ENCODE data around the gene C19orf85. TPM values are rescaled to one million over a fixed set of nuclear protein-coding genes. Genes with fewer than 3 reads are reported as not detected.

Gene C19orf85
- total and polyA plus RNA-seq, 4 donors: not detected

GRCh38 chr19:55477905-55478304, 13.4 kb upstream of the C19orf85 start:
- Histone ChIP-seq H3K9ac (ENCODE audit: low read depth in 1 of 2, low read length in 2 of 2) (no peak overlapping the region), H3K36me3 (ENCODE audit: control insufficient read depth in 4 of 4, insufficient read depth in 3 of 4, low read depth in 1 of 4, low read length in 3 of 4) (peaks cover 0 to 8% (median 4%) of the 10 kb centered on the region in 4 donors), H3K4me3 (ENCODE audit: low read depth in 1 of 3, low read length in 3 of 3) (no peak overlapping the region), H3K27me3 (ENCODE audit: control insufficient read depth in 4 of 4, insufficient read depth in 4 of 4, low read length in 3 of 4) (no peaks in the 10 kb centered on the region), H3K4me1 (ENCODE audit: control insufficient read depth in 4 of 4, insufficient read depth in 4 of 4, low read length in 3 of 4) (peaks cover 7 to 25% (median 18%) of the 10 kb centered on the region in 4 donors), H3K27ac (ENCODE audit: low read depth in 1 of 2, low read length in 2 of 2) (no peak overlapping the region), H3K9me3 (ENCODE audit: control insufficient read depth in 4 of 4, low read length in 3 of 4) (no peaks in the 10 kb centered on the region)
- TF ChIP-seq EGR1 (IDR thresholded peaks at IDR 0.05; ENCODE audit: low read depth in 2 of 2): no peak
- TF ChIP-seq RAD21 (IDR thresholded peaks at IDR 0.05): no peak
- TF ChIP-seq FOXA1 (IDR thresholded peaks at IDR 0.05): no peak
- TF ChIP-seq RXRA (IDR thresholded peaks at IDR 0.05): no peak
- TF ChIP-seq ZBTB33 (IDR thresholded peaks at IDR 0.05): no peak
- no peak for TF ChIP-seq ATF3 (IDR thresholded peaks at IDR 0.05)
- TF ChIP-seq CTCF (IDR thresholded peaks at IDR 0.05; ENCODE audit: low read depth, low read length, missing input control): no peak
- no peak for TF ChIP-seq FOXA2 (IDR thresholded peaks at IDR 0.05)
- TF ChIP-seq SP1 (IDR thresholded peaks at IDR 0.05): no peak
- TF ChIP-seq NR2F2 (IDR thresholded peaks at IDR 0.05): no peak
- 91% methylated on average over 13 of the region's 13 CpGs for WGBS
- no peak for DNase-seq (ENCODE audit: low spot score)

- peak within 1 kb of the TSS; percentile 77 to 92 (median 86) for H3K4me3 ChIP-seq (ENCODE audit: low read depth in 1 of 3, low read length in 3 of 3)
- WGBS: under 1% methylated on average over 61 of the region's 61 CpGs
- peaks cover 0 to under 1% (median 0%) of the 10 kb centered on the region in 4 donors for H3K36me3 ChIP-seq (ENCODE audit: control insufficient read depth in 4 of 4, insufficient read depth in 3 of 4, low read depth in 1 of 4, low read length in 3 of 4)
- peaks cover 7 to 25% (median 18%) of the 10 kb centered on the region in 4 donors for H3K4me1 ChIP-seq (ENCODE audit: control insufficient read depth in 4 of 4, insufficient read depth in 4 of 4, low read length in 3 of 4)
- H3K27ac ChIP-seq (ENCODE audit: low read depth in 1 of 2, low read length in 2 of 2): peak within 1 kb of the TSS; percentile 85 to 90
- no peaks in the 10 kb centered on the region for H3K9me3 ChIP-seq (ENCODE audit: control insufficient read depth in 4 of 4, low read length in 3 of 4)
- DNase-seq (ENCODE audit: low spot score): peak; percentile 98
- peak within 1 kb of the TSS; percentile 56 to 86 for H3K9ac ChIP-seq (ENCODE audit: low read depth in 1 of 2, low read length in 2 of 2)
- H3K27me3 ChIP-seq (ENCODE audit: control insufficient read depth in 4 of 4, insufficient read depth in 4 of 4, low read length in 3 of 4): no peaks in the 10 kb centered on the region
- no peak for TF ChIP-seq REST (IDR thresholded peaks at IDR 0.05)
- no peak for TF ChIP-seq ZBTB33 (IDR thresholded peaks at IDR 0.05)
- peak; percentile 95 for TF ChIP-seq MAX (IDR thresholded peaks at IDR 0.05)
- peak in 1 of 2 donors; percentile 21 for TF ChIP-seq GABPA (IDR thresholded peaks at IDR 0.05 in 1 of 2, conservative IDR thresholded peaks at IDR 0.05 in 1 of 2)
- no peak for TF ChIP-seq JUND (IDR thresholded peaks at IDR 0.05)
- TF ChIP-seq HNF4A (conservative IDR thresholded peaks at IDR 0.05): peak; percentile 57 to 64
- TF ChIP-seq YY1 (IDR thresholded peaks at IDR 0.05): peak; percentile 55
- TF ChIP-seq RAD21 (IDR thresholded peaks at IDR 0.05): no peak
- no peak for TF ChIP-seq CTCF (IDR thresholded peaks at IDR 0.05; ENCODE audit: low read depth, low read length, missing input control)
- no peak for TF ChIP-seq ATF3 (IDR thresholded peaks at IDR 0.05)
- no peak for TF ChIP-seq FOXA2 (IDR thresholded peaks at IDR 0.05)
- no peak for TF ChIP-seq FOXA1 (IDR thresholded peaks at IDR 0.05)
- peak; percentile 61 for TF ChIP-seq SP1 (IDR thresholded peaks at IDR 0.05)
- no peak for TF ChIP-seq NR2F2 (IDR thresholded peaks at IDR 0.05)
- no peak for TF ChIP-seq EGR1 (IDR thresholded peaks at IDR 0.05; ENCODE audit: low read depth in 2 of 2)
- TF ChIP-seq HNF4G (IDR thresholded peaks at IDR 0.05): no peak
- peak; percentile 4 to 10 for TF ChIP-seq RXRA (IDR thresholded peaks at IDR 0.05)
Observed at GRCh38 chr19:55476100-55476775, 11.7 kb upstream of the C19orf85 start, which contains the start of gene ZNF628. TSS of gene ZNF628 (plus strand) at chr19:55476617. CDS start at chr19:55479911, 3,294 bp downstream.

Measured in liver (tissue), 9 donors.